Fibroblast of lung (primary cell): ENCODE measurements around the gene MTA1. TPM values are rescaled to one million over a fixed set of nuclear protein-coding genes. Genes with fewer than 3 reads are reported as not detected.

Experiments
- DNase-seq, 2 donors: peaks; one replicate each; pipeline versions ENCODE4 v3.0.0 to v3.0.0-alpha.2; 2010; ENCODE audit warnings: low read depth in 2 of 2
- H2AFZ ChIP-seq: 2 replicates; pipeline ENCODE4 v1.5.1; 2012; ENCODE audit warnings: low read length, control low read depth, inconsistent platforms
- H3K27ac ChIP-seq: 2 replicates; pipeline ENCODE4 v1.5.1; 2011; ENCODE audit warnings: low read length, control low read depth; ENCODE audit not compliant: insufficient read depth
- H3K27me3 ChIP-seq: 2 replicates; pipeline ENCODE4 v1.5.1; 2011; ENCODE audit warnings: mild to moderate bottlenecking, low read length; ENCODE audit not compliant: control insufficient read depth, insufficient read depth
- H3K36me3 ChIP-seq: 2 replicates; pipeline ENCODE4 v1.5.1; 2011; ENCODE audit warnings: low read length; ENCODE audit not compliant: control insufficient read depth, insufficient read depth
- H3K4me1 ChIP-seq: 2 replicates; pipeline ENCODE4 v1.5.1; 2011; ENCODE audit warnings: low read length; ENCODE audit not compliant: control insufficient read depth, insufficient read depth; ENCODE audit errors: extremely low read depth
- H3K4me2 ChIP-seq: 2 replicates; pipeline ENCODE4 v1.5.1; 2011; ENCODE audit warnings: low read length, control low read depth; ENCODE audit not compliant: insufficient read depth; ENCODE audit errors: extremely low read depth
- H3K4me3 ChIP-seq, 4 experiments: fragments of 200-600 bp in 1 of 4; sonication (generic) in 1 of 4; replicated peaks in 1 of 4; 2 replicates each; pipeline ENCODE4 v1.5.1; 2011 to 2016; ENCODE audit warnings: low read length in 4 of 4, low read depth in 3 of 4, mild to moderate bottlenecking in 3 of 4, control low read depth in 2 of 4, inconsistent platforms in 1 of 4, mixed read lengths in 1 of 4; ENCODE audit not compliant: insufficient read depth in 1 of 4; ENCODE audit errors: control extremely low read depth in 1 of 4
- H3K79me2 ChIP-seq: 2 replicates; pipeline ENCODE4 v1.5.1; 2012; ENCODE audit warnings: mild to moderate bottlenecking, low read length, inconsistent platforms; ENCODE audit not compliant: control insufficient read depth, insufficient read depth
- H3K9ac ChIP-seq: 2 replicates; pipeline ENCODE4 v1.5.1; 2011; ENCODE audit warnings: mild to moderate bottlenecking, low read length, control low read depth; ENCODE audit not compliant: insufficient read depth
- H3K9me3 ChIP-seq: 2 replicates; pipeline ENCODE4 v1.5.1; 2012; ENCODE audit warnings: low read depth, low read length; ENCODE audit not compliant: control insufficient read depth, insufficient read depth
- H4K20me1 ChIP-seq: 2 replicates; pipeline ENCODE4 v1.5.1; 2011; ENCODE audit warnings: low read length; ENCODE audit not compliant: control insufficient read depth, insufficient read depth; ENCODE audit errors: extremely low read depth
- EZH2 ChIP-seq: IDR thresholded peaks from 2 replicates; pipeline ENCODE4 v1.5.1; 2012; ENCODE audit warnings: low read length, control low read depth, mild to moderate bottlenecking; ENCODE audit errors: missing control alignments
- polyA plus RNA-seq, 2 donors: library from polyadenylated mRNA; depleted of rRNA in 1 of 2; stranded (reverse) in 1 of 2; unstranded in 1 of 2; fragments of >200 nt; gene quantifications; 2 replicates each; pipeline ENCODE4 v1.2.1, GENCODE V29; 2011 to 2012; ENCODE audit warnings: missing spikeins in 1 of 2
- total RNA-seq: library from RNA; depleted of rRNA; stranded (reverse); fragments of >200 nt; gene quantifications from 2 replicates; pipeline ENCODE4 v1.2.1, GENCODE V29; 2014
- TF ChIP-seq, protein P1 (sequence below), 2 donors: IDR thresholded peaks in 1 of 2; conservative IDR thresholded peaks in 1 of 2; 1 replicate in 1 of 2; 2 replicates in 1 of 2; pipeline ENCODE4 v1.5.1; 2011 to 2012; ENCODE audit warnings: low read length in 2 of 2, control low read depth in 1 of 2, inconsistent platforms in 1 of 2, low read depth in 1 of 2, mild to moderate bottlenecking in 1 of 2

MTA1 gene
- total and polyA plus RNA-seq, 2 donors (not counting 1 experiment from before 2014, with no cell fraction given), result 28.6 to 29.7 TPM

DNA sequence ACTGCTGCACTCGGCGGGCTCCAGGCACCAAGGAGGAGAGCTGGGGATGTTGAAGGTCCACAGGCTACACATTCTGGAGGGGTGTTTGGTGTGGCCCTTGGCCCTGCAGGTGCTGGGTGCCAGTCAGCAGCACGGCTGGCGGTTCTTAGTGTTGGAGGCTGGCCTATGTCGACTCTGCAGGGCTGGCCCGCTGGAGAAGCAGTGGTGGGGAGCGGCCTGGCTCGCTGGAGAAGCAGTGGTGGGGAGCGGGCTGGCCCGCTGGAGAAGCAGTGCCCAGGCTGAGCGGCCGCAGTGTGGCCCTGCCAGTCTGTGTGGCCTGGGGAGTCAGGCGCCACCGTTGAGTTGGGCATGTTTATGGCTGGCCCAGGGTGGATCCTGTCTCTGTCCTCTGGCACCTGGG is 27.3 kb downstream of the MTA1 start:
- H3K4me2 ChIP-seq, result no peak overlapping the region
- no peaks in the 10 kb centered on the region for H3K4me1 ChIP-seq
- TF ChIP-seq, protein P1, sequence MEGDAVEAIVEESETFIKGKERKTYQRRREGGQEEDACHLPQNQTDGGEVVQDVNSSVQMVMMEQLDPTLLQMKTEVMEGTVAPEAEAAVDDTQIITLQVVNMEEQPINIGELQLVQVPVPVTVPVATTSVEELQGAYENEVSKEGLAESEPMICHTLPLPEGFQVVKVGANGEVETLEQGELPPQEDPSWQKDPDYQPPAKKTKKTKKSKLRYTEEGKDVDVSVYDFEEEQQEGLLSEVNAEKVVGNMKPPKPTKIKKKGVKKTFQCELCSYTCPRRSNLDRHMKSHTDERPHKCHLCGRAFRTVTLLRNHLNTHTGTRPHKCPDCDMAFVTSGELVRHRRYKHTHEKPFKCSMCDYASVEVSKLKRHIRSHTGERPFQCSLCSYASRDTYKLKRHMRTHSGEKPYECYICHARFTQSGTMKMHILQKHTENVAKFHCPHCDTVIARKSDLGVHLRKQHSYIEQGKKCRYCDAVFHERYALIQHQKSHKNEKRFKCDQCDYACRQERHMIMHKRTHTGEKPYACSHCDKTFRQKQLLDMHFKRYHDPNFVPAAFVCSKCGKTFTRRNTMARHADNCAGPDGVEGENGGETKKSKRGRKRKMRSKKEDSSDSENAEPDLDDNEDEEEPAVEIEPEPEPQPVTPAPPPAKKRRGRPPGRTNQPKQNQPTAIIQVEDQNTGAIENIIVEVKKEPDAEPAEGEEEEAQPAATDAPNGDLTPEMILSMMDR (conservative IDR thresholded peaks at IDR 0.05 in 1 of 2, IDR thresholded peaks at IDR 0.05 in 1 of 2; ENCODE audit: low read depth in 1 of 2, low read length in 2 of 2), result no peak
- TF ChIP-seq EZH2, result no peak
- H3K9ac ChIP-seq, result no peak overlapping the region
- H3K27me3 ChIP-seq, result no peaks in the 10 kb centered on the region
- H3K27ac ChIP-seq, result no peak overlapping the region
- H2AFZ ChIP-seq, result no peak overlapping the region
- no peak overlapping the region for H3K4me3 ChIP-seq
- H3K79me2 ChIP-seq, result no peaks in the 10 kb centered on the region
- no peaks in the 10 kb centered on the region for H3K9me3 ChIP-seq
- no peak for DNase-seq
- no peaks in the 10 kb centered on the region for H4K20me1 ChIP-seq
- peaks cover 11% of the 10 kb centered on the region for H3K36me3 ChIP-seq

DNA sequence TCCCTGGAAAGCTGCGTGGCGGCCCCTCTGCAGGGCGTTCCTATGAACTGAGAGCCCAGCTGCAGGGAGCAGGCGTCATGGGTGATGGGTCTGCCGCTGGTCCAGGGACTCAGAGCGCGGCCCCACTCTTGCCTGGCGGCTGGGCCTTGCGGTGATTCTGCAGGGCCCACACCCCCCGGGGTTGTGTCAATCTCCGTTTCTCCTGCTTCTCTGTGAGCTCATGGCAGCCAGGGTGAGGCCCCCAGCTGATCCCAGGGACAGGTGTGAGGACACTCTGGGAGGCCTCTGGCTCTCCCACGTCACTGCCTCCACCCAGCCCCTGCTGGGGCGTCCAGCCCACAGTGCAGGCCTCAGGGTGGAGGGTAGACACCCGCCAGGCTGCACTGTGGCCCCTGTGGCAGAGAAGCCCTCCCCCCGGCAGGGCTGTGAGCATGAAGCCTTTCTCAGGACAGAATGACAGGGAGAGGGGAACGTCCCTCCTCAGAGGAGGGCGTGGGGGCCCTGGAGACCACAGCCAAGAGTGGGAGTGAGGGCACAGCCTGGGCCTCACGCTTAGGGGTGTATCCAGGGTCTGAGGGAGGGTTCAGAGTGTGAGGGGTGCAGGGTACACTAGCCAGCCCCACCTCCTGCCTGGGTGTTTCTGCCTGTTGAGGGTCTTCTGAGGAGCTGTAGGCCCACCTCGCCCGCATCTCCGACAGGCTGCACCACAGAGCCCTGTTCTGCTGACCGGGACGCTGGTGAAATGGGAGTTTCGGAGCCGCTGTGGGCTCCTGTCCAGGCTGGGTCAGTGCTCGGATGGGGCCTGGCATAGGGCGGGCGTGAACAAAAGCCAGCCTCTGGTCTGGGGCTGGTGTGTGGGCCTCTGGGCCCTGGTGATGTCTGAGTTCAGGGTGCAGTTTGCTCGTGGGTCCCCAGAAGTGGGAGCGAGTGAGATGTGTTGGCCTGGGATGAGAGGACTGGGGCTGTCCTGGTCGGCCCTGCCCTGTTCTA is 28.3 kb downstream of the MTA1 start:
- TF ChIP-seq, protein P1 (conservative IDR thresholded peaks at IDR 0.05 in 1 of 2, IDR thresholded peaks at IDR 0.05 in 1 of 2; ENCODE audit: low read depth in 1 of 2, low read length in 2 of 2), result no peak
- no peak for TF ChIP-seq EZH2
- Histone ChIP-seq H3K79me2 (no peaks in the 10 kb centered on the region), H3K4me3 (no peak overlapping the region), H2AFZ (no peak overlapping the region), H3K9me3 (no peaks in the 10 kb centered on the region), H3K36me3 (peaks cover 13% of the 10 kb centered on the region), H4K20me1 (no peaks in the 10 kb centered on the region), H3K27me3 (no peaks in the 10 kb centered on the region), H3K9ac (no peak overlapping the region), H3K27ac (peak overlapping the region; percentile 44), H3K4me2 (no peak overlapping the region), H3K4me1 (no peaks in the 10 kb centered on the region)
- no peak for DNase-seq

DNA sequence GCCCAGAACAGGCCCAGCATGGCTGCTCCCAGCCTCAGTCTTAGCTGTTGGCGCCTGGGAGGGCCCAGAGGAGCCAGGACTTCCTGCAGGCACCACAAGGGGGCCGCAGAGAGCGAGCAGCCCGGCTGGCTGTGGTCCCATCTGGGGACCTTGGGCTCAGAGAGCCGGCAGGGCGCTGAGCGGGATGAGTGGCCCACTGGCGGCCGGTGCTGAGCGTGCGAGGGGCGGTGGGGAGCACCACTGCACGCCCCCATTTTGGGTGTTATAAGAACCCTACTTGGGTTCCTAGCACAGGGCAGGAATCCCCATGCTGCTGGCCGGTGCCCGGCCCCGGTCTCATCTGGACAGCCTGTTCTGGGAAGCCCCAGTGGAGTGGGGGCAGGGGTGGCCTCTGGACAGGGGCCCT is 29.1 kb downstream of the MTA1 start:
- no peaks in the 10 kb centered on the region for H3K4me1 ChIP-seq
- H3K36me3 ChIP-seq, result peaks cover 13% of the 10 kb centered on the region
- no peak overlapping the region for H3K4me2 ChIP-seq
- H3K9ac ChIP-seq, result no peak overlapping the region
- no peaks in the 10 kb centered on the region for H3K27me3 ChIP-seq
- TF ChIP-seq, protein P1 (conservative IDR thresholded peaks at IDR 0.05 in 1 of 2, IDR thresholded peaks at IDR 0.05 in 1 of 2; ENCODE audit: low read depth in 1 of 2, low read length in 2 of 2), result peak; percentile 80 to 88
- no peak for TF ChIP-seq EZH2
- no peaks in the 10 kb centered on the region for H3K79me2 ChIP-seq
- peak; percentile 32 to 57 for DNase-seq
- peak overlapping the region; percentile 44 for H3K27ac ChIP-seq
- H2AFZ ChIP-seq, result no peak overlapping the region
- no peak overlapping the region for H3K4me3 ChIP-seq
- no peaks in the 10 kb centered on the region for H4K20me1 ChIP-seq
- no peaks in the 10 kb centered on the region for H3K9me3 ChIP-seq
